IMR-90 (cell line): ENCODE measurements around the gene OPRM1. TPM values are rescaled to one million over a fixed set of nuclear protein-coding genes. Genes with fewer than 3 reads are reported as not detected.
A peak's percentile ranks its signal among the peaks of the same experiment; 100 is the strongest.

ENCODE experiments used
- ATAC-seq: fragments of 200-7000 bp; cut with Tn5 transposase; 2 replicates; pipeline ENCODE4 v1.9.1; 2020; ENCODE audit warnings: low read depth, mild to moderate bottlenecking, moderate library complexity
- BruUV-seq: library from RNA; stranded (reverse); fragments of 400-500 nt; replicated peaks from 2 replicates; lab custom pipeline; 2021; lab: Mats Ljungman, UMichigan
- CTCF ChIA-PET: fragments of 300-600 bp; formaldehyde crosslinking; extraction: SDS; loops from one replicate; lab custom pipeline; 2021; ENCODE audit warnings: antibody characterized with exemption; lab: Yijun Ruan, JAX
- POLR2A ChIA-PET: fragments of 300-600 bp; sonication (Branson Sonifier 250); formaldehyde crosslinking; loops from one replicate; lab custom pipeline; 2022; ENCODE audit warnings: antibody characterized with exemption; ENCODE audit not compliant: unreplicated experiment; lab: Charles Lee
- DNase-seq: peaks from one replicate; pipeline ENCODE4 v3.0.0; 2013
- H2AFZ ChIP-seq: replicated peaks from 2 replicates; pipeline ENCODE3; 2013; ENCODE audit warnings: low read length, mild to moderate bottlenecking; ENCODE audit not compliant: poor library complexity
- H2AK5ac ChIP-seq: 2 replicates; pipeline ENCODE4 v1.6.1; 2013; ENCODE audit warnings: low read depth, low read length, inconsistent platforms
- H2AK9ac ChIP-seq: replicated peaks from 2 replicates; pipeline ENCODE3; 2013; ENCODE audit warnings: mild to moderate bottlenecking, low read depth, low read length, moderate library complexity; ENCODE audit not compliant: poor library complexity
- H2BK120ac ChIP-seq: 2 replicates; pipeline ENCODE4 v1.6.1; 2013; ENCODE audit warnings: low read depth, low read length, inconsistent platforms
- H2BK15ac ChIP-seq: 3 replicates; pipeline ENCODE4 v1.6.1; 2013; ENCODE audit warnings: low read depth, low read length, inconsistent platforms
- H2BK20ac ChIP-seq: 2 replicates; pipeline ENCODE4 v1.6.1; 2013; ENCODE audit warnings: low read depth, mild to moderate bottlenecking, inconsistent platforms, low read length, moderate library complexity
- H2BK5ac ChIP-seq: 2 replicates; pipeline ENCODE4 v1.6.1; 2013; ENCODE audit warnings: mild to moderate bottlenecking, low read depth, low read length, inconsistent platforms; ENCODE audit not compliant: poor library complexity, severe bottlenecking
- H3K14ac ChIP-seq: replicated peaks from 2 replicates; pipeline ENCODE4 v1.6.1; 2013; ENCODE audit warnings: low read depth, low read length, inconsistent platforms
- H3K18ac ChIP-seq: 2 replicates; pipeline ENCODE4 v1.6.1; 2013; ENCODE audit warnings: low read depth, low read length, control low read depth
- H3K23ac ChIP-seq: 2 replicates; pipeline ENCODE4 v1.6.1; 2013; ENCODE audit warnings: low read depth, low read length, inconsistent platforms
- H3K27ac ChIP-seq: 2 replicates; pipeline ENCODE4 v1.5.1; 2013; ENCODE audit warnings: mild to moderate bottlenecking, control low read depth, low read length; ENCODE audit not compliant: insufficient read depth
- H3K27me3 ChIP-seq: 2 replicates; pipeline ENCODE4 v1.6.1; 2013; ENCODE audit warnings: low read length; ENCODE audit not compliant: control insufficient read depth, insufficient read depth
- H3K36me3 ChIP-seq: 2 replicates; pipeline ENCODE4 v1.6.1; 2013; ENCODE audit warnings: low read length, mixed read lengths; ENCODE audit not compliant: control insufficient read depth, insufficient read depth
- H3K4ac ChIP-seq: 2 replicates; pipeline ENCODE4 v1.6.1; 2013; ENCODE audit warnings: low read depth, low read length, inconsistent platforms
- H3K4me1 ChIP-seq: 2 replicates; pipeline ENCODE4 v1.6.1; 2013; ENCODE audit warnings: low read length, mixed read lengths; ENCODE audit not compliant: control insufficient read depth, insufficient read depth
- H3K4me2 ChIP-seq: 2 replicates; pipeline ENCODE4 v1.6.1; 2013; ENCODE audit warnings: low read depth, mild to moderate bottlenecking, control low read depth, low read length, moderate library complexity
- H3K4me3 ChIP-seq: 2 replicates; pipeline ENCODE4 v1.5.1; 2013; ENCODE audit warnings: low read depth, mild to moderate bottlenecking, control low read depth, low read length, moderate library complexity; ENCODE audit not compliant: insufficient read depth
- H3K56ac ChIP-seq: 2 replicates; pipeline ENCODE4 v1.6.1; 2013; ENCODE audit warnings: low read length, inconsistent platforms; ENCODE audit not compliant: insufficient read depth; ENCODE audit errors: extremely low read depth
- H3K79me1 ChIP-seq, 2 experiments: 2 replicates each; pipeline ENCODE4 v1.6.1; 2013; ENCODE audit warnings: low read length in 2 of 2, inconsistent platforms in 1 of 2, low read depth in 1 of 2
- H3K9ac ChIP-seq: 2 replicates; pipeline ENCODE4 v1.6.1; 2013; ENCODE audit warnings: low read depth, low read length, control low read depth
- H3K9me1 ChIP-seq: 2 replicates; pipeline ENCODE4 v1.6.1; 2013; ENCODE audit warnings: low read length, inconsistent platforms; ENCODE audit not compliant: insufficient read depth
- H3K9me3 ChIP-seq: 2 replicates; pipeline ENCODE4 v1.6.1; 2013; ENCODE audit warnings: low read length; ENCODE audit not compliant: control insufficient read depth, insufficient read depth
- H4K20me1 ChIP-seq: 2 replicates; pipeline ENCODE4 v1.6.1; 2013; ENCODE audit warnings: low read length, inconsistent platforms; ENCODE audit not compliant: insufficient read depth
- H4K5ac ChIP-seq: 2 replicates; pipeline ENCODE4 v1.6.1; 2013; ENCODE audit warnings: mild to moderate bottlenecking, low read depth, low read length, control low read depth
- H4K8ac ChIP-seq, 2 experiments: 2 replicates each; pipeline ENCODE4 v1.6.1; 2013; ENCODE audit warnings: low read depth in 2 of 2, low read length in 2 of 2, control low read depth in 1 of 2, inconsistent platforms in 1 of 2
- H4K91ac ChIP-seq: 2 replicates; pipeline ENCODE4 v1.6.1; 2013; ENCODE audit warnings: low read depth, low read length, inconsistent platforms; ENCODE audit not compliant: insufficient read depth
- CEBPB ChIP-seq: IDR thresholded peaks from 2 replicates; pipeline ENCODE4 v1.6.1; 2012; ENCODE audit warnings: low read depth, low read length, improper control_type of control experiment
- MAFK ChIP-seq: IDR thresholded peaks from 2 replicates; pipeline ENCODE4 v1.6.1; 2012; ENCODE audit warnings: low read depth, low read length, improper control_type of control experiment
- POLR2A ChIP-seq: IDR thresholded peaks from 2 replicates; pipeline ENCODE4 v1.6.1; 2012; ENCODE audit warnings: mild to moderate bottlenecking, low read depth, low read length
- RAD21 ChIP-seq: IDR thresholded peaks from 2 replicates; pipeline ENCODE4 v1.6.1; 2012; ENCODE audit warnings: low read length, improper control_type of control experiment
- RFX5 ChIP-seq: IDR thresholded peaks from 2 replicates; pipeline ENCODE4 v1.8.0; 2012; ENCODE audit warnings: low read depth, mild to moderate bottlenecking, low read length, moderate library complexity
- WGBS, 2 experiments: methylation state at CpG; one replicate each; pipeline versions ENCODE4 v1.1.5 to v1.1.7; 2013; ENCODE audit warnings: missing lambda C conversion rate in 2 of 2; ENCODE audit not compliant: insufficient read length in 1 of 2; ENCODE audit errors: extremely low coverage in 2 of 2; 5-methylcytosine and 5-hydroxymethylcytosine counted together
- dilution Hi-C: fragments of 300-500 bp; cut with HindIII; formaldehyde crosslinking; loops from one replicate; pipeline ENCODE4 v1.14.3; 2018; ENCODE audit warnings: low sequenced_read_pairs; ENCODE audit not compliant: unreplicated experiment
- in situ Hi-C: fragments of 300-500 bp; cut with MboI; formaldehyde crosslinking; loops from 3 replicates; pipeline ENCODE4 v1.14.3; 2019; ENCODE audit warnings: low sequenced_read_pairs, inconsistent platforms, mixed read lengths
- intact Hi-C: fragments of 100-400 bp; cut with micrococcal nuclease; formaldehyde crosslinking; loops from 2 replicates; pipeline ENCODE4 v1.10.0; 2022
- polyA plus RNA-seq, 3 experiments: library from polyadenylated mRNA; depleted of rRNA; stranded (reverse); fragments of >200 nt; gene quantifications; 2 replicates each; pipeline ENCODE4 v1.2.3, GENCODE V29; 2012; ENCODE audit warnings: low replicate concordance in 1 of 3
- total RNA-seq: library from RNA; depleted of rRNA; stranded (reverse); fragments of >200 nt; gene quantifications from 2 replicates; pipeline ENCODE4 v1.2.3, GENCODE V29; 2012

Gene OPRM1
- total and polyA plus RNA-seq, 2 of the 4 experiments (the other 2 are of a cell fraction), result not detected

- Histone ChIP-seq H4K20me1 (no peaks in the 10 kb centered on the region), H3K79me1 (no peaks in the 10 kb centered on the region), H3K27me3 (no peaks in the 10 kb centered on the region), H2BK20ac (no peak overlapping the region), H3K23ac (no peak overlapping the region), H3K56ac (no peak overlapping the region), H3K9me1 (no peaks in the 10 kb centered on the region), H4K8ac (no peak overlapping the region), H2BK5ac (no peak overlapping the region), H3K4me1 (peaks cover 6% of the 10 kb centered on the region; the same call in 1 of the 2 replicates), H3K4me3 (no peak overlapping the region), H4K91ac (no peak overlapping the region), H4K5ac (no peak overlapping the region), H3K4me2 (peak overlapping the region; percentile 23; the same call in 1 of the 2 replicates), H3K14ac (no peak overlapping the region), H3K18ac (no peak overlapping the region), H2BK120ac (no peak overlapping the region), H2AK9ac (no peak overlapping the region), H3K36me3 (no peaks in the 10 kb centered on the region), H3K9me3 (no peaks in the 10 kb centered on the region), H3K27ac (peak overlapping the region; percentile 21; the same call in 1 of the 2 replicates), H2BK15ac (no peak overlapping the region), H3K9ac (no peak overlapping the region), H2AK5ac (no peak overlapping the region), H3K4ac (no peak overlapping the region; the same call in 1 of the 2 replicates), H2AFZ (peak overlapping the region; percentile 16)
- no TSS peak for BruUV-seq
- ChIA-PET POLR2A (no interaction called here), CTCF (interaction anchor here (0.6 to 0.8 kb wide), 2 partner anchors 8 to 114 kb away, joined by 3 read pairs; no protein-coding TSS in a partner anchor)
- TF ChIP-seq CEBPB (peak; percentile 44), RFX5 (no peak), MAFK (no peak), RAD21 (no peak), POLR2A (no peak)
- ATAC-seq (peak; percentile 89), DNase-seq (peak; percentile 78)
- in situ Hi-C loops (loop anchor here (25.0 kb wide), 1 partner anchor 1127 kb away; no protein-coding TSS in a partner anchor), intact Hi-C loops (no loop called here), dilution Hi-C loops (loop anchor here (25.0 kb wide), 1 partner anchor 198 kb away; the partner anchor contains the start of gene IPCEF1)
- WGBS, 2 experiments, result no CpG with 5 or more reads among the region's 5 CpGs
These were observed 125.4 kb downstream of the OPRM1 start for GRCh38 chr6:154164397-154164796.
